ENCODE data around the gene AGMAT. TPM values are rescaled to one million over a fixed set of nuclear protein-coding genes. Genes with fewer than 3 reads are reported as not detected.

AGMAT gene
- total RNA-seq, 1 donor from 2014 or later: 0.75 TPM

GRCh38 chr1:15557594-15557993 is 27.3 kb downstream of the AGMAT start:
- no peaks in the 10 kb centered on the region for H3K27me3 ChIP-seq (ENCODE audit: control insufficient read depth, insufficient read depth, low read length)
- no peak for DNase-seq (ENCODE audit: low read depth)
- TF ChIP-seq CTCF (IDR thresholded peaks at IDR 0.05; ENCODE audit: insufficient read depth, low read length, poor library complexity, severe bottlenecking): no peak
- H3K36me3 ChIP-seq (ENCODE audit: control insufficient read depth, insufficient read depth, low read length): no peaks in the 10 kb centered on the region
- no peak overlapping the region for H3K4me3 ChIP-seq (ENCODE audit: low read depth, low read length)

- no peak for TF ChIP-seq CTCF (IDR thresholded peaks at IDR 0.05; ENCODE audit: insufficient read depth, low read length, poor library complexity, severe bottlenecking)
- Histone ChIP-seq H3K27me3 (ENCODE audit: control insufficient read depth, insufficient read depth, low read length) (no peaks in the 10 kb centered on the region), H3K4me3 (ENCODE audit: low read depth, low read length) (no peak overlapping the region), H3K36me3 (ENCODE audit: control insufficient read depth, insufficient read depth, low read length) (no peaks in the 10 kb centered on the region)
- no peak for DNase-seq (ENCODE audit: low read depth)
Observed at GRCh38 chr1:15557008-15557407, 27.8 kb downstream of the AGMAT start.

GRCh38 chr1:15550573-15550972 is 34.3 kb downstream of the AGMAT start:
- TF ChIP-seq CTCF (IDR thresholded peaks at IDR 0.05; ENCODE audit: insufficient read depth, low read length, poor library complexity, severe bottlenecking): no peak
- Histone ChIP-seq H3K4me3 (ENCODE audit: low read depth, low read length) (no peak overlapping the region), H3K36me3 (ENCODE audit: control insufficient read depth, insufficient read depth, low read length) (peaks cover 2% of the 10 kb centered on the region), H3K27me3 (ENCODE audit: control insufficient read depth, insufficient read depth, low read length) (no peaks in the 10 kb centered on the region)
- no peak for DNase-seq (ENCODE audit: low read depth)

GRCh38 chr1:15546641-15547040 is 38.2 kb downstream of the AGMAT start:
- no peak for TF ChIP-seq CTCF (IDR thresholded peaks at IDR 0.05; ENCODE audit: insufficient read depth, low read length, poor library complexity, severe bottlenecking)
- no peak for DNase-seq (ENCODE audit: low read depth)
- H3K4me3 ChIP-seq (ENCODE audit: low read depth, low read length): no peak overlapping the region
- peaks cover 2% of the 10 kb centered on the region for H3K36me3 ChIP-seq (ENCODE audit: control insufficient read depth, insufficient read depth, low read length)
- H3K27me3 ChIP-seq (ENCODE audit: control insufficient read depth, insufficient read depth, low read length): no peaks in the 10 kb centered on the region

- Histone ChIP-seq H3K4me3 (ENCODE audit: low read depth, low read length) (no peak overlapping the region), H3K27me3 (ENCODE audit: control insufficient read depth, insufficient read depth, low read length) (no peaks in the 10 kb centered on the region), H3K36me3 (ENCODE audit: control insufficient read depth, insufficient read depth, low read length) (peaks cover 2% of the 10 kb centered on the region)
- no peak for DNase-seq (ENCODE audit: low read depth)
- no peak for TF ChIP-seq CTCF (IDR thresholded peaks at IDR 0.05; ENCODE audit: insufficient read depth, low read length, poor library complexity, severe bottlenecking)
Observed at GRCh38 chr1:15543589-15544568, 41.0 kb downstream of the AGMAT start.
